ENCODE measurements around the gene RIPOR1.

DNA sequence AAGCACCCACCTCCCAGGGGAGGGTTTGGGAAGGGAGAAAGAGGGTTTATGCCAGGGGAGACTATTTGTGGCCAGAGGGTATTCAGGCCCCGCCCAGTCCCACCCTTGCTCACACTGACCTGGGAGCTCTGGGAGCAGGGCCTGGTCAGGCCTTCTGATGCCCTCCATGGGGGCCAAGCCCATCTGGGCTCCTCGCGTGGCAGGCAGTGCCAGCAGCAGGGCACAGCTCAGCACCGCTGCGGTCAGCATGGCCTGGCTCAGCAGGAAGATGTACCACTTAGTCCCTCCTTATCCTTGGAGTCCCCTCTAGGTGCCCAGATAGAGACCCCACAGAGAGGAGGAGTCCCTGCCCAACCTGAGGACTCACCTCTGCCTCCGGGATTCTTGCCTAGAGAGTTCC lies 45.5 kb upstream of the RIPOR1 start, which contains the start of gene AGRP:
- TF ChIP-seq, protein P1, sequence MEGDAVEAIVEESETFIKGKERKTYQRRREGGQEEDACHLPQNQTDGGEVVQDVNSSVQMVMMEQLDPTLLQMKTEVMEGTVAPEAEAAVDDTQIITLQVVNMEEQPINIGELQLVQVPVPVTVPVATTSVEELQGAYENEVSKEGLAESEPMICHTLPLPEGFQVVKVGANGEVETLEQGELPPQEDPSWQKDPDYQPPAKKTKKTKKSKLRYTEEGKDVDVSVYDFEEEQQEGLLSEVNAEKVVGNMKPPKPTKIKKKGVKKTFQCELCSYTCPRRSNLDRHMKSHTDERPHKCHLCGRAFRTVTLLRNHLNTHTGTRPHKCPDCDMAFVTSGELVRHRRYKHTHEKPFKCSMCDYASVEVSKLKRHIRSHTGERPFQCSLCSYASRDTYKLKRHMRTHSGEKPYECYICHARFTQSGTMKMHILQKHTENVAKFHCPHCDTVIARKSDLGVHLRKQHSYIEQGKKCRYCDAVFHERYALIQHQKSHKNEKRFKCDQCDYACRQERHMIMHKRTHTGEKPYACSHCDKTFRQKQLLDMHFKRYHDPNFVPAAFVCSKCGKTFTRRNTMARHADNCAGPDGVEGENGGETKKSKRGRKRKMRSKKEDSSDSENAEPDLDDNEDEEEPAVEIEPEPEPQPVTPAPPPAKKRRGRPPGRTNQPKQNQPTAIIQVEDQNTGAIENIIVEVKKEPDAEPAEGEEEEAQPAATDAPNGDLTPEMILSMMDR (conservative IDR thresholded peaks at IDR 0.05; ENCODE audit: low read depth in 2 of 2) = no peak
- no peak for TF ChIP-seq POLR2AphosphoS5 (IDR thresholded peaks at IDR 0.05; ENCODE audit: low read depth)
- no peak for TF ChIP-seq EZH2phosphoT487 (IDR thresholded peaks at IDR 0.05; ENCODE audit: unreplicated experiment)
- TF ChIP-seq CREB1 (CRISPR knock-in tag; IDR thresholded peaks at IDR 0.05; ENCODE audit: low read depth) = no peak
- no peak for TF ChIP-seq EZH2 (IDR thresholded peaks at IDR 0.05; ENCODE audit: low read depth, unreplicated experiment)
- TF ChIP-seq, protein P2, sequence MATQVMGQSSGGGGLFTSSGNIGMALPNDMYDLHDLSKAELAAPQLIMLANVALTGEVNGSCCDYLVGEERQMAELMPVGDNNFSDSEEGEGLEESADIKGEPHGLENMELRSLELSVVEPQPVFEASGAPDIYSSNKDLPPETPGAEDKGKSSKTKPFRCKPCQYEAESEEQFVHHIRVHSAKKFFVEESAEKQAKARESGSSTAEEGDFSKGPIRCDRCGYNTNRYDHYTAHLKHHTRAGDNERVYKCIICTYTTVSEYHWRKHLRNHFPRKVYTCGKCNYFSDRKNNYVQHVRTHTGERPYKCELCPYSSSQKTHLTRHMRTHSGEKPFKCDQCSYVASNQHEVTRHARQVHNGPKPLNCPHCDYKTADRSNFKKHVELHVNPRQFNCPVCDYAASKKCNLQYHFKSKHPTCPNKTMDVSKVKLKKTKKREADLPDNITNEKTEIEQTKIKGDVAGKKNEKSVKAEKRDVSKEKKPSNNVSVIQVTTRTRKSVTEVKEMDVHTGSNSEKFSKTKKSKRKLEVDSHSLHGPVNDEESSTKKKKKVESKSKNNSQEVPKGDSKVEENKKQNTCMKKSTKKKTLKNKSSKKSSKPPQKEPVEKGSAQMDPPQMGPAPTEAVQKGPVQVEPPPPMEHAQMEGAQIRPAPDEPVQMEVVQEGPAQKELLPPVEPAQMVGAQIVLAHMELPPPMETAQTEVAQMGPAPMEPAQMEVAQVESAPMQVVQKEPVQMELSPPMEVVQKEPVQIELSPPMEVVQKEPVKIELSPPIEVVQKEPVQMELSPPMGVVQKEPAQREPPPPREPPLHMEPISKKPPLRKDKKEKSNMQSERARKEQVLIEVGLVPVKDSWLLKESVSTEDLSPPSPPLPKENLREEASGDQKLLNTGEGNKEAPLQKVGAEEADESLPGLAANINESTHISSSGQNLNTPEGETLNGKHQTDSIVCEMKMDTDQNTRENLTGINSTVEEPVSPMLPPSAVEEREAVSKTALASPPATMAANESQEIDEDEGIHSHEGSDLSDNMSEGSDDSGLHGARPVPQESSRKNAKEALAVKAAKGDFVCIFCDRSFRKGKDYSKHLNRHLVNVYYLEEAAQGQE (IDR thresholded peaks at IDR 0.05; ENCODE audit: unreplicated experiment) = no peak
- no peak for TF ChIP-seq NANOG (IDR thresholded peaks at IDR 0.05; ENCODE audit: borderline replicate concordance)
- TF ChIP-seq ZNF114 (CRISPR knock-in tag; IDR thresholded peaks at IDR 0.05) = no peak
- TF ChIP-seq STAT1 (IDR thresholded peaks at IDR 0.05; ENCODE audit: unreplicated experiment) = no peak
- no peak for TF ChIP-seq JUNB (IDR thresholded peaks at IDR 0.05; ENCODE audit: unreplicated experiment)
- TF ChIP-seq, protein P3, sequence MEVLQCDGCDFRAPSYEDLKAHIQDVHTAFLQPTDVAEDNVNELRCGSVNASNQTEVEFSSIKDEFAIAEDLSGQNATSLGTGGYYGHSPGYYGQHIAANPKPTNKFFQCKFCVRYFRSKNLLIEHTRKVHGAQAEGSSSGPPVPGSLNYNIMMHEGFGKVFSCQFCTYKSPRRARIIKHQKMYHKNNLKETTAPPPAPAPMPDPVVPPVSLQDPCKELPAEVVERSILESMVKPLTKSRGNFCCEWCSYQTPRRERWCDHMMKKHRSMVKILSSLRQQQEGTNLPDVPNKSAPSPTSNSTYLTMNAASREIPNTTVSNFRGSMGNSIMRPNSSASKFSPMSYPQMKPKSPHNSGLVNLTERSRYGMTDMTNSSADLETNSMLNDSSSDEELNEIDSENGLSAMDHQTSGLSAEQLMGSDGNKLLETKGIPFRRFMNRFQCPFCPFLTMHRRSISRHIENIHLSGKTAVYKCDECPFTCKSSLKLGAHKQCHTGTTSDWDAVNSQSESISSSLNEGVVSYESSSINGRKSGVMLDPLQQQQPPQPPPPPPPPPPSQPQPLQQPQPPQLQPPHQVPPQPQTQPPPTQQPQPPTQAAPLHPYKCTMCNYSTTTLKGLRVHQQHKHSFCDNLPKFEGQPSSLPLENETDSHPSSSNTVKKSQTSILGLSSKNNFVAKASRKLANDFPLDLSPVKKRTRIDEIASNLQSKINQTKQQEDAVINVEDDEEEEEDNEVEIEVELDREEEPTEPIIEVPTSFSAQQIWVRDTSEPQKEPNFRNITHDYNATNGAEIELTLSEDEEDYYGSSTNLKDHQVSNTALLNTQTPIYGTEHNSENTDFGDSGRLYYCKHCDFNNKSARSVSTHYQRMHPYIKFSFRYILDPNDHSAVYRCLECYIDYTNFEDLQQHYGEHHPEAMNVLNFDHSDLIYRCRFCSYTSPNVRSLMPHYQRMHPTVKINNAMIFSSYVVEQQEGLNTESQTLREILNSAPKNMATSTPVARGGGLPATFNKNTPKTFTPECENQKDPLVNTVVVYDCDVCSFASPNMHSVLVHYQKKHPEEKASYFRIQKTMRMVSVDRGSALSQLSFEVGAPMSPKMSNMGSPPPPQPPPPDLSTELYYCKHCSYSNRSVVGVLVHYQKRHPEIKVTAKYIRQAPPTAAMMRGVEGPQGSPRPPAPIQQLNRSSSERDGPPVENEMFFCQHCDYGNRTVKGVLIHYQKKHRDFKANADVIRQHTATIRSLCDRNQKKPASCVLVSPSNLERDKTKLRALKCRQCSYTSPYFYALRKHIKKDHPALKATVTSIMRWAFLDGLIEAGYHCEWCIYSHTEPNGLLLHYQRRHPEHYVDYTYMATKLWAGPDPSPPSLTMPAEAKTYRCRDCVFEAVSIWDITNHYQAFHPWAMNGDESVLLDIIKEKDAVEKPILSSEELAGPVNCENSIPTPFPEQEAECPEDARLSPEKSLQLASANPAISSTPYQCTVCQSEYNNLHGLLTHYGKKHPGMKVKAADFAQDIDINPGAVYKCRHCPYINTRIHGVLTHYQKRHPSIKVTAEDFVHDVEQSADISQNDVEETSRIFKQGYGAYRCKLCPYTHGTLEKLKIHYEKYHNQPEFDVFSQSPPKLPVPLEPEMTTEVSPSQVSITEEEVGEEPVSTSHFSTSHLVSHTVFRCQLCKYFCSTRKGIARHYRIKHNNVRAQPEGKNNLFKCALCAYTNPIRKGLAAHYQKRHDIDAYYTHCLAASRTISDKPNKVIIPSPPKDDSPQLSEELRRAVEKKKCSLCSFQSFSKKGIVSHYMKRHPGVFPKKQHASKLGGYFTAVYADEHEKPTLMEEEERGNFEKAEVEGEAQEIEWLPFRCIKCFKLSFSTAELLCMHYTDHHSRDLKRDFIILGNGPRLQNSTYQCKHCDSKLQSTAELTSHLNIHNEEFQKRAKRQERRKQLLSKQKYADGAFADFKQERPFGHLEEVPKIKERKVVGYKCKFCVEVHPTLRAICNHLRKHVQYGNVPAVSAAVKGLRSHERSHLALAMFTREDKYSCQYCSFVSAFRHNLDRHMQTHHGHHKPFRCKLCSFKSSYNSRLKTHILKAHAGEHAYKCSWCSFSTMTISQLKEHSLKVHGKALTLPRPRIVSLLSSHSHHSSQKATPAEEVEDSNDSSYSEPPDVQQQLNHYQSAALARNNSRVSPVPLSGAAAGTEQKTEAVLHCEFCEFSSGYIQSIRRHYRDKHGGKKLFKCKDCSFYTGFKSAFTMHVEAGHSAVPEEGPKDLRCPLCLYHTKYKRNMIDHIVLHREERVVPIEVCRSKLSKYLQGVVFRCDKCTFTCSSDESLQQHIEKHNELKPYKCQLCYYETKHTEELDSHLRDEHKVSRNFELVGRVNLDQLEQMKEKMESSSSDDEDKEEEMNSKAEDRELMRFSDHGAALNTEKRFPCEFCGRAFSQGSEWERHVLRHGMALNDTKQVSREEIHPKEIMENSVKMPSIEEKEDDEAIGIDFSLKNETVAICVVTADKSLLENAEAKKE (CRISPR knock-in tag; IDR thresholded peaks at IDR 0.05) = no peak

Measured in GM23338 (cell line).